ENCODE data around the gene SMTNL2.
"Not testable (repeated sequence)": the region's sequence is repeated elsewhere in the genome, so short reads cannot be mapped to it uniquely, and the experiment has no call there.

Gene SMTNL2

GRCh38 chr17:4638766-4639165, 54.4 kb downstream of the SMTNL2 start:
- DNase-seq: not testable (repeated sequence)

DNA sequence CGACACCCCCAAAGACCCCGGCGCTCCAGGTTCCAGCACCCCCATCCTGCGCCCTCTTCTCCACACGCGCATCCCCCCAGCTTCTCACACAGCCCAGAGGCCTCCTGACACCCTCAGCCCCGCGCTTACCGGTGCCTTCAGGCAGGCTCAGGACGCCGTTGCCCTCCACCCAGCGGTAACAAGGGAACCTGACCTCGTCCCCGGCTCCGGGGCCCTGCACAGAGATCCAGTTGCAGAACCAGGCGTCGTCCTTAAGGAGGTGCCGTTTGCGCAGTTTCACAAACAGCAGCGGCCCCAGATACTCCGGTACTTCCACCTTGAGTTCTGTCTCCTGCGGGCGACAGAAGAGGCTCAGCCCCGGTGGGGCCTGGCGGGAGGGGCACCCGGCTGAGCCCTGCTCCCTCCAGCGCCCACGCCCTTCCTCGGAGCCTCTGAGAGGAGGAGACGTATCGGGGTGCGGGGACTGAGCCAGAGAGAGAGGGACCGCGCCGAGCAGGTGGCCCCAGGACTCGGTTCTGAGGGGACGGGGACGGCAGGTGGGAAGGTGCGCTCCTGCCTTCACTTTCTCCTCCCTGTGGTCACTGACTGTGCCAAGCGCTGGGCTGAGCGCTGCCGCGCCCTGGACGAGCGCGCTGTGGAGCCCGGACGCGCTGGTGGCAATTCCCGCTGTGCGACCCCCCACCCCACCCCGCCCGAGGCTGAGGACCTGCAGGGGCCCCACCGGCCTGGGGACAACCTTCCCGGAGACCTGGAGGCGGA, 55.2 kb downstream of the SMTNL2 start:
- peak; percentile 53 for DNase-seq

DNA sequence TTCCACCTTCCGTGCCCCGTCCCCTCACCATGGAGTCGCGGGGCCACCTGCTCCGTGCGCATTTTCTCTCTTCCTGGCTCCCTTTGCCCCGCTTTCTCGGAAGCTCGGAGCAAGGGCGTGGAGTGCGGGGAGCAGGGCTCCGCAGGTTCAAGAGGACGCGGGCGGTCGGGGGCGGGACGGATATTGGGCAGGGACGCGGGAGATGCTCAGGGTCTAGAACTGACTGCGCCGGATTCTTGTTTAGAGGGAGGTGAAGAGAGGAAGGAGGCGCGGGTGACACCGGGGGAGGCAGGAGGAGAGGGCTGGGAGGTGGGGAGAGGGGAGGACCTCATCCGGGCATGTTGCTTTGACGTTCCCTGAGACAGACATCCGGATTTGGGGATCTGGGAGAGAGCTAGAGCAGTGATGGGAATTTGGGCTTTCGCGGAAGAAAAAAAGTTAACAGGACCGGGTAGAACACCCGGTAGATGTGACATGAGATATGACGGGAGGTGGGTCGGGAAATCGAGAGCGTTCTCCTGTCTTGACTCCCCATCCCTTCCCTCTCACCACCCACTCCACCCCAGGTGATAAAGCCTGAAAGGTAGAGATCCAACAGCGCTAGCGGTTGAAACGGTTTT, 56.4 kb downstream of the SMTNL2 start:
- peak; percentile 16 for DNase-seq

DNA sequence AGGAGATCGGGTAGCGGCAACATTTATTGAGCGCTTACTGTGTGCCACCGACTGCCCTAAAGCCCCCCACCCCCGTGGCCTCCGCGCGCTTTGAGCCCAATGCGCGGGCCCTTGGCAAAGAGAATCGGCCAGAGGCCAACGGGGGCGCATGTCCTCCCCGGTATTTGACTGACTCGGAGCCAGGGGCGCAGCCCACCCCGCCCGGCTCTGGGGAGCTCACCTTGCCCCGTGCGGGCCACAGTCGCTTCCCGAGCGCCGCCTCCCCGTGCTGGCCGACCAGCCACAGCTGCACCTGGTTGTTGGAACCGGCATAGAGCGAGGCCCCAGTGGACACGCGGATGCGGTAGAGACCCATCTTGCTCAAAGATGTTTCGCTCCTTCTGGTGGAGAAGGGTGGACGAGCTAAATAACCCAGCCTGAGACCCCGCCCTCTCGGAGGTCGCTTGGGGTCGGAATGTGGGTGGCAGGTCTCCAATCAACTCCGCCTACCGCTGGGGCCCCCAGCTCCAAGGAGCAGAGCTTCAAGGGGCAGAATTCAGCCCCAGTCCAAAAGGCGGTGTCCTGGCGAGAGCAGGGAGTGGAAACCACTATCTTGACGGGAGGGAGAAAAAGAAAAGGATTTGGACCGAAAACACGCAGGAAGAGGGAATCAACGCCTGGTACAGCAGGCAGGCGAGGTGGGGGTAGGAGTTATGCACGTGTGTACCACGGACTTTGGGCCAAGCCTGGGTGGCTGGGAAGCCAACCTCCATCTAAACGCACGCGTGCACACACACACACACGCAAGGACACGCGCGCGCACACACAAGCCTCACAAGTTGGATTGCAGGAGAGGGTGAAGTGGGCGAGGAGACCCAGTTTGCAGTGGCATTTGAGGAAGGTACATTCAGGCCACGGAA, 57.2 kb downstream of the SMTNL2 start, which contains the start of gene ALOX15:
TSS of gene ALOX15 (minus strand) at position 382 of the 899 bp plus-strand sequence. CDS start at position 355, 27 bp downstream.
- no peak for DNase-seq

DNA sequence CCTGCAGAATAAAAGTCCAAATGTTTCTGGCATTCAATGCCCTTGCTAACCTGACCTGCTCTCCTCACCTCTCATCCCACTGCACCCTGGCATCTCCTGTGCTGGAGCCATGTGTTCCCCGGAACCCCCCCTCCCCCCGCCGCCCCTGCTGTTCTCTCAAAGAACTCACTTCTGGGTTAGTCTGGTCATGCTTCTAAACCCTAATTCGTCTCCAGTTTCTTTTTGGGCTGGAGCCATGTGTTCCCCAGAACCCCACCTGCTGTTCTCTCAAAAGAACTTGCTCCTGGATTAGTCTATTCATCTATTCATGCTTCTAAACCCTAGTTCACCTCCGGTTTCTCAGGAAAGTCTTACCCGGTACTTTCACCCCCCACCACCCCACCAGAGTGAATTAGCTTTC, 58.0 kb downstream of the SMTNL2 start:
- DNase-seq: no peak

DNA sequence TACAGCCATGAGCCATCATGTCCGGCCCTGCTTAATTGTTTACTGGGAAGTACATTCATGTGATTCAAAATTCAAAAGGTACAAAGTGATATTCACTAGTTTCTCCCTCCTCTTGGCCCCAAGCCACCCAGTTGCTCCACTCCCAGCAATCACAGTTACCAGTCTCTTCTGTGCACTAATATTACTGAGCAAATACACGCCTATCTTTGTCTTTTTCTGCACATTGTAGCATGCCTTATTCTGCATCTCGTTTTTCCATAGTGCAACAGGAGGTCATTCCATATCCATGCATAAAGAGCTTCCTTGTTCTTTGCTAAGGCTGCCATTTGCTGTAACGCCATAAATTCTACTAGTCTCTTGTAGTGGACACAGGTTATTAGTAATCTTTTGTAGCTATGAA, 59.3 kb downstream of the SMTNL2 start:
- DNase-seq: no peak

DNA sequence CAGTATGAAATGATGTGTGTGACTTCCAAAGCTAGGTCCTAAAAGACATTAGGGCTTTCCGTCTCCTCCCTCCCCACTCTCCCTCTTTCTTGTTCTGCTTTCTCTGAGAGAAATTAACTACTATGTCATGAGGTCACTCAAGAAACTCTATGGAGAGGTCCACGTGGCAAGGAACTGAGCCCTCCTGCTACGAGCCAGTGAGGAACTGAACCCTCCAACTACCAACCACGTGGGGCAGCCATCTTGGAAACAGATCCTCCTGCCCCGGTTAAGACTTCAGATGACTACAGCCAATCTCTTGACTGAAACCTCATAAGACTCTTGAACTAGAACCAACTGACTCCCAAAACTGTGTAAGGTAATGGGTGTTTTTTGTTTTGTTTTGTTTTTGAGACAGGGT, 61.3 kb downstream of the SMTNL2 start:
- no peak for DNase-seq

- DNase-seq: no peak
Observed at GRCh38 chr17:4648741-4649140, 64.4 kb downstream of the SMTNL2 start.

DNA sequence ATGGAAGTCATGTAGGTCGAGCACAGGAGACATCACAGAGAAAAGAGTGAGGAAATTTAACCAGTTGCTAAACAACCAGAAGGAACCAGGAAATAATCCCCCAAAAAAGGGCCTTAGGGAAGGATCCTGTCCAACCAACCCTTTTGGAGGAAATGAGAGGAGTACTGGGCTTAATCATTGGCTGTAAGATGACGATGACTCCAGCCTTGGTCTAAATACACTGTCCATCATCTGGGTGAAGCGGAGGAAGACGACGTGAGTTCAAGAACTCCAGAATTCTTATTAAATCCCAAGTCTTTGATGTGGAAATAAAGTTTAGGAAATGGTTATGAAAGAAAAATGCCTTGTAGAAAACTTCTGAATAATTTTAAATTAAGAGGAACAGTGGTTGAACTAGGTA, 68.7 kb downstream of the SMTNL2 start:
- no peak for DNase-seq

- not testable (repeated sequence) for DNase-seq
Observed at GRCh38 chr17:4655933-4656332, 71.6 kb downstream of the SMTNL2 start.

DNA sequence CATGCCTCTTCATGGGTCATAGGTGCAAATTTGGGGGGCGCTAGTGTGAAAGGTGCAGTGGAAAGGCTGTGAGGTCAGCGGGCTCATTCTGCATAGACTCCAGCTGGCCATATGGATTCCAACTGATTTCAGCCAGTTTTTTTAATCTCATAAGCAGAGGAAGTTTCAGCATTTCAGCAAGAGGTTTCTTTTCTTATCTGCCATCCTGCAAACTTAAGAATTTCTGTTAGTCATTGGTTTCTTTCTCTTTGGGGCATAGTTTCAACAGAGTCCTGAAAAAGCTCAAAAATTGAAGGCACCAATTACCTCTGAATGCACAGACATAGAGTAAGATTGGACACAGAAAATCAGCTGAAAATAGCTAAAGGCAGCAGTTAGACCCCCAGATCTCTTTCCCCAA, 73.3 kb downstream of the SMTNL2 start:
- DNase-seq: no peak
